Pons (tissue), 1 donor: ENCODE data around the gene BANP.
"Not testable (repeated sequence)": the region's sequence is repeated elsewhere in the genome, so short reads cannot be mapped to it uniquely, and the experiment has no call there.

Experiments used
- DNase-seq: peaks from one replicate; pipeline ENCODE4 v3.0.0-alpha.2; 2016; ENCODE audit warnings: low spot score

The BANP gene

GRCh38 chr16:88088611-88089010 is 137.4 kb downstream of the BANP start:
- DNase-seq = not testable (repeated sequence)

DNA sequence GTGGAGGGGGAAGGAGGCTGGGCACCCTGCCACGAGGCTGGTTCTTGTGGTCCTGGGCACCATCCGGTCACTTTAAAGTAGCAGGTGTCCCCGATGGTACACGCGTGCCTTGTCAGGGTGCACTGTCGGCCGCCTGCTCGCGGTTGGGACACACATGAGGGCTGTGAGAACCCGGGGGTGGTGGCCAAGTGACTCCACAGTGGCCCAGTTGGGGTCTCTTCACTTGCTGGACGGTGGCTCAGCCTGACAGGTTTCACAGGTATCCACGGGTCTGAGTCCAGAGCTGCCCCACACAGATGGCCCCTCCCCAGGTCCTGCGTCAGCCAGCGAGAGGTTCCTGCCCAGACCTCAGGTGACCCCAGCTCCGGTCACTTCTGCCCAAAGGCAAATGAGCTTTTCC is 137.8 kb downstream of the BANP start:
- not testable (repeated sequence) for DNase-seq

DNA sequence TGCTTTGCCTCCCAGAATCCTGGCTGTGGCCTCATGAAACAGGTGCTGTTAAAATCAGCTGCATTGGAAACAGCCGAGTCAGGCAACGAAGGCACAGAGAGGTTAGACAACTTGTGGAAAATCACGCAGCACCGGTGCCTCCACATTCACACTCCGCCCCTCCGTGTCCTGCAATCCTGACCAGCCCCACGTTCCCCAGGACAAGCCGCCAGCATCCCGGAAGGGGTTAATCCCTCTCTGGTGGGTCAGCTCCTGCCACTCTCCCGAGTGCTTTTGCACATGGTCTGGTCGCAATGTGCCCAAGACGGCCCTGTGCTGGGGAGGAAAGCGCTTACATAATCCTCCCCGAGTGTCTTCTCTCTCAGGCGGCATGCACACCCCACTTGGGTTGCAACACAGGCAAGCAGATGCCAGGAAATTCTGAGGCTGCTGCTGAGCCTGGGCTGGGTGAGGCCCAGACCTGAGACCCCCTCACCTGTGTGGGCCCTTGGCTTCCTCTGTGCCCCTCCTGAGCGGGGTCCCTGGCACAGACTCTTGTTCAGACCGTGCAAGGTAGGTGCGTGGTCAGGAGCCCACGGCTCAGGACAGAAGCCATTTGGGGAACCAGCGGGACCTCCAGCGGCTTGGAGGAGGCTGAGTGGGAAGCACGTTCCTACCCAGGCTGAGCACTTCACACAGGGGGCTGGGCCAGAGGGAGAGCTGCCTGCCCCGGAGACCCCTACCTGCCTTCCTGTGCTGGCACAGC is 138.6 kb downstream of the BANP start:
- DNase-seq = not testable (repeated sequence)

DNA sequence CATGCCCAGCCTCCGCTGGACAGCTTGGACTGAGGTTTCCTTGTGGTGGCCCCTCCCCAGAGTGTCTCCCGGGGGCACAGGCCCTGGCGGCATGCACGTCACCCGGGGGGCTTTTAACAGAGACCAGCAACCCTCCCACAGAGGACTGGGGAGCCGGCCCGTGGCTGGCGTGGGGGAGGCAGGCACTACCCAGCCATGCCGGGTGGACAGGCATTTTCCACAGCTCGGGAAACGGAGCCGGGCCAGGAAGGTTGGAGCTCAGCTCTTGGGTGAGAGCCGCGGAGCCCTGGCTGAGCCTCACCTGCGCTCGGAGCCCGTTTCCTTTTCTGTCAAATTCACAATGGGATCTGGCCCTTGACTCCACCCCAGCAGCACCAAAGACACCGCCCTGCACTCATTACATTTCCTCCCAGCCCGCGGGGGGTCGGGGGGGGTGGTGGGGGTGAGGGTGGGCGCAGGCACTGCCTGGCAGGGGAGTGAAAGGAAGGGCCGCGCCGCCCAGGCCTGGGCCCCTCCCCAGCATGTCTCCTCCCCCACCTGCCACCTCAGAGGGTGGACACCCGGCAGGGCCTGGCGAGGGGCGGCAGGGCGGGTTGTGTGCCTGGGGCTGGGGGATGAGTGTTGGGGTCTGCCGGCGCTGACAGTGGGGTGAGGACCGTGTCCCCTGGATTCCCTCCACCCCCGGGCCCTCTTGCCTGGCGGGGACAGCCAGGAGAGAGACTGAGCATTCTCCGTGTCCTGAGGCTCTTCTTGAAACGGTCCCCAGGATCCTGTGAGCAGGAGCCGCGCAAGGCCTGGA is 139.3 kb downstream of the BANP start:
- DNase-seq = not testable (repeated sequence)

DNA sequence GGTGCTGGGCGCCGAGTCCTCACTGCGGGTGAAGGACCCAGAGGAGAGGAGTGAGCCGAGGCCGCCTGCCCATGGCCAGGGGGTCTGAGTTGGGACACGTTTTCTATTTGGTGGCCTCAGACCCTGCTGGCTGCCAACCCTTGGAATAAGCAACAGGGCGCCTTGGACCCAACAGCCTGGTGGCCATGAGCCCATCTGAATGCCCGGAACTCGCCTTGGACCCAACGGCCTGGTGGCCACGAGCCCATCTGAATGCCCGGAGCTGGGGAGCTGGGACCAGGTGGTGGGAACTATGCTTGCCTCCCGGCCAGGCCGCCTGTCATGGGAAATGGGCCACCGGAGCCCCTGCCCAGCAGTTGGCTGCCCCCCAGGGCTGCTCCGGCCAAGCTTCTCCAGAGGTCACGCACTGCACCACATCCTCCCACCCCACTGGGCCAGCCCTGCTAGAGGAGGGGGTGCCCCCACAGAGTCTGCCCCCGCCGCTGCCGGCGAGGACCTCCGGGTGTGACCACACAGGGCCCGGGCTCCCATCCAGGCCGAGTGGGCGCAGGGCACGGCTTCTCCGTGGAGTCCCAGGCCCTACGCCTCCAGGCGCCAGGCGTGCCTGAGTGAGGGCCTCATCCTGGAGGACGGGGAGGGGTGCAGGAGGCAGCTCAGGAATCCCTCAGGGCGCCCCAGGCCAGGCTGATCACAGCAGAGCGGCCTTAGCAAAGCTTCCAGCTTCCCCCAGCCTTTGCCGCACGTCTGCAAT is 140.2 kb downstream of the BANP start:
- DNase-seq = not testable (repeated sequence)

GRCh38 chr16:88091972-88092302 is 140.7 kb downstream of the BANP start:
- not testable (repeated sequence) for DNase-seq

DNA sequence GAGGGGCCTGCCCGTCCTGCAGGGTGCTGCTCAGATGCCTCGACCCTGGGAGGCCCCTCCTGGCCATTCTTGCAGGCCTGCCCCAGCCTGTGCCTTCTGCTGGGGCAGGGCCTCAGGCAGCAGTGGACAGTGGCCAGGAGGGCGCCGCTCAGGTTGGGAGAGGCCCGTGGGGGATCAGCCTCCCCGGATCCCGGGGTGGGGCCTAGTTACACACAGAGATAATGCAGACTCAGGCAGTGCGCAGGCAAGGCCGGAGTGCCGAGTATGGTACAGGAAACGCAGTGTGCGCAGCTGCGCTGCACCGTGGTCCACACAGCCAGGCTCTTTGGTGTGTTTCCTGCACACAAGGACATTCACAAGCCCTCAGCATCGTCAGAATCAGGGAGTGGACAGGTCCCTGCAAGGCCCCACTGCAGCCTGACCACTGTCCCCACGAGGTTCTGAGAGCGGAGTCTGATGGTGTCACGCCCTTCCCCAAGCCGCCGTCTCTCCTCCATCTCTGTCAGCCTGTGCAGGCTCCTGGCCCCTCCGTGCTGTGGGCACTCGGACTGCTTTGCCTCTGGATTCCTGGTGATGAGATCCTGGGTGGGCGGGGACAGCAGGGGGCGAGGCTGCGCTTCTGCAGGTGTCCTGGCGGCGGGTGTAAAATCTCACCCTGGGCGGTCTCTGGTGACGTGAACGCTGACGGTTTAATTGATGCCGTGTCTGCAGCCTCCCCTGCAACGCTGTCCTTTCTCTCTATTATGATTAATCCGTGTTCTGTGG is 141.7 kb downstream of the BANP start:
- DNase-seq = not testable (repeated sequence)

DNA sequence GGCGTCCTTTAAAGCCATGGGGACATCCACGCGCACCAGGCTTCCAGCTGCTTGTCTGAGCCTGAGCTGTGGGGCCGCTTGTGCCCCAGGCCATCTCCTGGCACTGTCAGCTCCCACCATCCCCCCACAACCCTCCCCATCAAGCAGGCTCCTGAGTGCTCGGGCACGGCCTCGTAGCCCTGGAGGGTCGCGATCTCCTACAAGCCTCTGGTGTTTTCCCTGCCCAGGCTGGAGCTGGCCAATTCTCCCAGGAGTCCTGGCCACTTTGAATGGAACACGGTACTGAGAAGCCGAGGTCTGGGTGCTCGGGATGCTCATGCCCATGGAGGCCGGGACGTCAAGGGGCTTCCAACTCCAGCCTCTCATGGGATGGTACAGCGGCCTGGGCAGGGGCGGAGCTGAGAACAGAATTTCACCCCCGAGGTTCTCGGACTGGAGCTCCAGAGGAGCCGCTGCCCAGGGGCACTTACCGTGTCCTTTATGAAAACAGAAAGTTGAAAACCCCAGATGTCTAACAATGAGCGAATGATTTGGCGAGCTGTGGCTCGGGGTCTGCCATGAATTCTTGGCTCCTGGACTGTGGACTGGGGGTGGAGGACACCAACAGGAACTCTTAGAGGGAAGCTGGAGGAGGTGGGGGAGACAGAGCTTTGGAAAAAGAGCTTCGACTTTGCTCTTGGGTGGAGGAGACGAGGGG is 142.5 kb downstream of the BANP start:
- not testable (repeated sequence) for DNase-seq

DNA sequence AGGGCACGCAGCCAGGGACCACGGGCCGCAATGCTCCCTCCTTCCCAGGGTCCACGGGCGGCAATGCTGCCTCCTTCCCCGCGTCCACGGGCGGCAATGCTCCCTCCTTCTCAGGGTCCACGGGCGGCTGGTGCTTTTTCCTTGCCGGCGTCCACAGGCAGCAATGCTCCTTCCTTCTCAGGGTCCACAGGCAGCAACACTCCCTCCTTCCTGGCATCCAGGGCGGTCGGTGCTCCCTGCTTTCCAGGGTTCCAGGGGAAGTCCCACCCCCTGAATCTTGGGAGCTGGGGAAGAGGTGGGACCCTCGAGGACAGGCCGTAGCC is 143.0 kb downstream of the BANP start:
- not testable (repeated sequence) for DNase-seq

DNA sequence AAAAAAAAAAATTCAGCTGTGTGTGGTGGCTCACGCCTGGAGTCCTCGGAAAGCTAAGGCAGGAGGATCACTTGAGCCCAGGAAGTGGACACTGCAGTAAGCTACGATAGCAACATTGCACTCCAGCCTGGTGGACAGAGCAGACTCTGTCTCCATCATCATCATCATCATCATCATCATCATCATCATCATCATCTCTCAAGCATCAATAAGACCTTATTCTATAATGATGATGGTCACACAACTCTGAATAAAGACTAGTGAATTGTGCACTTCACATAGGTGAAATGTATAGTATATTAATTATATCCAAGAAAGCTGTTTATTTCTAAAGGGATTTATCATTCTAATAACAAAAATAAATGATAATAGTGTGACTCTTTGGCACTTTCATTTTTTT is 143.7 kb downstream of the BANP start:
- DNase-seq = not testable (repeated sequence)

- not testable (repeated sequence) for DNase-seq
Measured at GRCh38 chr16:88096659-88097058, 145.4 kb downstream of the BANP start.

DNA sequence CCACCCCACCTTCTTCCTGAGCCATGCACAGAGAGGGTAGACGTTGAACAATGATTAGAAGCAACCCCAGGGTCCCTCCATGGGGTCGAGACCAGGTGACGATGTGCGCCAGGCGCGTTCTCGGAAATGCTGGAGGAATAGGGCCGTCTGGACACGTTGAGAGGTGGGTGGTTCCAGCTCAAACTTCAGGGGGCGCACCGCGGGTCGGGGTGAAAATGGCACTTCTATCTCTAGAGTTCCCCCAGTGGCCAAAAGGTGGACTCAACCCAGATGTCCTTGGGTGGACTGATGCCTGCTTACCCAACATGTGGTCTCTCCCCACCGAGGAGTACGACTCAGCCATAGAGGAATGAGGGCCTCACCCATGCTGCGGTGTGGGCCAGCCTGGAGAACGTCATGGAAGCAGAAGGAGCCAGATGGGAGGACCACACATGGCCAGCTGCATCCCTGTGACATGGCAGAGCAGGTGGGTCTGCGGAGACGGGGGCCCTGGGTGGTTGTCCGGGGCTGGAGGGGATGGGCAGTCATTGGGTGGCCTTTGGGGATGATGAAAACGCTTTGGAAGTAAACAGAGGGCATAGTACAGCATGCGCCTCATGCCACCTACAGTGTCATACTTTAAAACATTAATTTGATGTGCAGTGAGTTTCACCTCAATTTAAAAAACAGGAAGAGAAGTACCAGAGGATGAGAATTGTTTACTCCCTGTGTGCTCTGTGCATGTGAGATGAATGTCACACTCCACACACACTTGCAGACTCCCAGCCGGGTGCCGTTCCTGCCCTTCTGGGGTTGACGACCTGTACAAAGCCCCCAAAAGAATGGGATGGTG is 147.7 kb downstream of the BANP start:
- not testable (repeated sequence) for DNase-seq

- DNase-seq = no peak
Measured at GRCh38 chr16:88099563-88099890, 148.3 kb downstream of the BANP start.

DNA sequence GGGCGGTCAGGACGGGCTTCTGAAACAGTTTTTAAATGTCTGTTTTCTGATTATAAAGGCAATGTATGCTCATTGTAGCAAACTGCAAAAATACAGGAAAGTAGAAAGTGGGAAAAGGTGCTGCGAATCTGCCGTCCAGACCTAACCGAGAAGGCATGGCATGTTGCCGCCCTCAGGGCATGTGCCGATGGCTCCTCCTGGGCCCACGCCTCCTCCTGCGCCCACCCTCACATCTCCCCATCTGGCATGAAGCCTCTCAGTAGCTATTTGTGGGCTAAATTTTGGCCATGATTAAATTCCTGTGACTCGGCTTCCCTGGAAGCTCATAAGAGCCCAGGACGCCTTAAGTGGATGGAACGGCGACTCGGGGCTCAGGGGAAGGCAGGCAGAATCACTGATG is 148.7 kb downstream of the BANP start:
- DNase-seq = not testable (repeated sequence)

GRCh38 chr16:88100801-88101622 is 149.8 kb downstream of the BANP start:
- not testable (repeated sequence) for DNase-seq

- DNase-seq = not testable (repeated sequence)
Measured at GRCh38 chr16:88101623-88102105, 150.4 kb downstream of the BANP start.

GRCh38 chr16:88102597-88102996 is 151.4 kb downstream of the BANP start:
- DNase-seq = no peak

DNA sequence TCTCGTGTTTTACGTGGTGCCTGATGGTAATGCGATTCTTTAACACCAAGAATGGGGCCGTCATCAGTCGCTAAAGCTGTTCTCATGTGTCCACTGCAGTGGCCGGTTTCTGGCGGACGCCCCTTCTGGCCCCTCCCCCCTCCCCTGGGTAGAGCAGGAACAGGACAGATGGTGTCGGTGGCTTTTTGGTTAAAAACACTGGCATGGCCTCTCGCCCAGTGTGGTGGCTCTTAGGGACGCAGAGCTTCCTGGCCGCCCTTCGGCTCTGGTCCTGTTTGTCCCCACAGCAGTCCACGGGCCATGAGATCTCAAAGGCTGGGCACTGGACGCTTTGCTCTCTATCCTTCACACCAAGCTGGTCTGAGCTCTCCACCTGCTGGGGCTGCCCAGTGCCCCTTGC is 151.8 kb downstream of the BANP start:
- no peak for DNase-seq

DNA sequence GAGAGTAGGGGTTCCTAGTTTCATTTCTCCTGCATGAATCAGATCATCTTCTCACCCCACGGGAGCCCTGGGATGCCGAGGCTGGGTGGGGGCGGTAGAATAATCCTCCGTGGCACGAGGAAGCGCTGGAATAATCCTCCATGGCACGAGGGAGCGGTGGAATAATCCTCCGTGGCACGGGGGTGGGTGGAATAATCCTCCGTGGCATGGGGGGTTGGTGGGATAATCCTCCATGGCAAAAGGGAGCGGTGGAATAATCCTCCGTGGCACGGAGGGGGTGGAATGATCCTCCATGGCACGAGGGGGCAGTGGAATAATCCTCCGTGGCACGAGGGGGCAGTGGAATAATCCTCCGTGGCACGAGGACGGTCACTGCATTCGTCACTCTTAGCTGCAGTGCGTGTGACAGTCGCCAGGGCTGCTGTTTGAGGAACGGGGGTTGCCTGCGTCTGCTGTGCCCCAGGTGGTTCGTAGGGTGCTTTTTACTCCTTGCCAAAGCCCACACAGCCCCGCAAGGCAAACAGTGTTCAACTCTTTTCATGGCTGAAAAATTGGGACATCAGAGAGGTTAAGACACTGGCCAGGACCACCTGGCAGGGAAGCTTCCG is 152.5 kb downstream of the BANP start:
- no peak for DNase-seq
